GM06990 (cell line): Measurements from ENCODE around the gene RBM24.

Source experiments
- DNase-seq: peaks from one replicate; pipeline ENCODE4 v3.0.0-alpha.2; 2011; ENCODE audit not compliant: insufficient read length; ENCODE audit errors: extremely low read depth
- H3K27me3 ChIP-seq: replicated peaks from 2 replicates; pipeline ENCODE4 v1.6.0; 2011; ENCODE audit warnings: low read length; ENCODE audit not compliant: control insufficient read depth, insufficient read depth
- H3K36me3 ChIP-seq: 2 replicates; pipeline ENCODE4 v1.5.1; 2011; ENCODE audit warnings: low read length; ENCODE audit not compliant: control insufficient read depth, insufficient read depth
- H3K4me3 ChIP-seq: replicated peaks from 2 replicates; pipeline ENCODE4 v1.5.1; 2011; ENCODE audit warnings: low read depth, mild to moderate bottlenecking, control low read depth, low read length
- TF ChIP-seq, protein P1 (sequence below): IDR thresholded peaks from 2 replicates; pipeline ENCODE4 v1.5.1; 2011; ENCODE audit warnings: low read length, control low read depth, mild to moderate bottlenecking, inconsistent platforms; ENCODE audit not compliant: insufficient read depth, poor library complexity, severe bottlenecking

Gene RBM24

DNA sequence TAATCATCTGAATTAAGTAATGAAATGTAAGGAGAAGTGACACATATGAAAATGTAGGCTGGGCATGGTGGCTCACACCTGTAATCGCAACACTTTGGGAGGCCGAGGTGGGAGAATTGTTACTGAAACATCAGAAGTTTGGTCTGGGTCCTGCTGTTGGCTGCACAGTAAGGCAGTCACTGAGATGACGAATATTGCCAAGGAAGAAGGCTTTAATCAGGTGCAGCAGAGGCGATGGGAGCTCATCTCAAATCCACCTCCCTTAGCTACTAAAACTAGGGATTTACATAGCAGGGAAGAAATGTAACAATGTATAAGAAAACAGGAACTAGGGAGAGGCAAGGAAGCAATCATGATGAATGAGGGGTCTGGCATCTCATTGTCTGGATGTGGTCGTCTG is 50.1 kb downstream of the RBM24 start:
- TF ChIP-seq, protein P1, sequence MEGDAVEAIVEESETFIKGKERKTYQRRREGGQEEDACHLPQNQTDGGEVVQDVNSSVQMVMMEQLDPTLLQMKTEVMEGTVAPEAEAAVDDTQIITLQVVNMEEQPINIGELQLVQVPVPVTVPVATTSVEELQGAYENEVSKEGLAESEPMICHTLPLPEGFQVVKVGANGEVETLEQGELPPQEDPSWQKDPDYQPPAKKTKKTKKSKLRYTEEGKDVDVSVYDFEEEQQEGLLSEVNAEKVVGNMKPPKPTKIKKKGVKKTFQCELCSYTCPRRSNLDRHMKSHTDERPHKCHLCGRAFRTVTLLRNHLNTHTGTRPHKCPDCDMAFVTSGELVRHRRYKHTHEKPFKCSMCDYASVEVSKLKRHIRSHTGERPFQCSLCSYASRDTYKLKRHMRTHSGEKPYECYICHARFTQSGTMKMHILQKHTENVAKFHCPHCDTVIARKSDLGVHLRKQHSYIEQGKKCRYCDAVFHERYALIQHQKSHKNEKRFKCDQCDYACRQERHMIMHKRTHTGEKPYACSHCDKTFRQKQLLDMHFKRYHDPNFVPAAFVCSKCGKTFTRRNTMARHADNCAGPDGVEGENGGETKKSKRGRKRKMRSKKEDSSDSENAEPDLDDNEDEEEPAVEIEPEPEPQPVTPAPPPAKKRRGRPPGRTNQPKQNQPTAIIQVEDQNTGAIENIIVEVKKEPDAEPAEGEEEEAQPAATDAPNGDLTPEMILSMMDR = no peak
- no peak for DNase-seq
- no peaks in the 10 kb centered on the region for H3K36me3 ChIP-seq
- no peak overlapping the region for H3K4me3 ChIP-seq
- no peaks in the 10 kb centered on the region for H3K27me3 ChIP-seq

DNA sequence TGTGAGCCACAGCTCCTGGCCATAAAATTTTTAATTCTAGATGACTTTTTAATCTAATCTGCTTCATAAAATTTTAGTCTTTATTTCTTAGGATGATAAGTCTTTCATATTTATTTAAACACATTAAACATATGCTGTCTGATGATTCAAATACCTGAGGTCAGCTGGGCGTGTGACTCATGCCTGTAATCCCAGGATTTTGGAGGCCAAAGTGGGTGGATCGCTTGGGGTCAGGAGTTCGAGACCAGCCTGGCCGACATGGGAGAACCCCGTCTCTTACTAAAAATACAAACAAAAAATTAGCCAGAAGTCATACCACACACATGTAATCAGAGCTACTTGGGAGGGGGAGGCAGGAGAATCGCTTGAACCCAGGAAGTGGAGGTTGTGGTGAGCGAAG is 53.1 kb downstream of the RBM24 start:
- TF ChIP-seq, protein P1 = no peak
- no peaks in the 10 kb centered on the region for H3K36me3 ChIP-seq
- DNase-seq = no peak
- H3K4me3 ChIP-seq = no peak overlapping the region
- H3K27me3 ChIP-seq = no peaks in the 10 kb centered on the region

DNA sequence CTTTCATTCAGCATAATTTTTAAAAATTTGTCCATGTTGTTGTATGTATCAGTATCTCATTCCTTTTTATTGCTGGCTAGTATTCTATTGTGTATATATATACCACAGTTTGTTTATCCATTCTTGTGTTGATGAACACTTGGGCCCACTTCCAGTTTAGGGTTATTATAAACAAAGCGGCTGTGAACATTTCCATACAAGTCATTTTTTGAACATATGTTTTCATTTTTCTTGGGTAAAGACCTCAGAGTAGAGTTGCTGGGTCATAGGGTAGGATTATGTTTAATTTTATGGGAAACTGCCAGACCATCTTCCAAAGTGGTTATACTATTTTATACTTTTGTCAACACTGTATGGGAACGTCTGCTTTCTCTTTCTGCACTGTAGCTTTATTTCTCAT is 55.3 kb downstream of the RBM24 start:
- Histone ChIP-seq H3K4me3 (no peak overlapping the region), H3K27me3 (no peaks in the 10 kb centered on the region), H3K36me3 (no peaks in the 10 kb centered on the region)
- TF ChIP-seq, protein P1 = no peak
- no peak for DNase-seq

DNA sequence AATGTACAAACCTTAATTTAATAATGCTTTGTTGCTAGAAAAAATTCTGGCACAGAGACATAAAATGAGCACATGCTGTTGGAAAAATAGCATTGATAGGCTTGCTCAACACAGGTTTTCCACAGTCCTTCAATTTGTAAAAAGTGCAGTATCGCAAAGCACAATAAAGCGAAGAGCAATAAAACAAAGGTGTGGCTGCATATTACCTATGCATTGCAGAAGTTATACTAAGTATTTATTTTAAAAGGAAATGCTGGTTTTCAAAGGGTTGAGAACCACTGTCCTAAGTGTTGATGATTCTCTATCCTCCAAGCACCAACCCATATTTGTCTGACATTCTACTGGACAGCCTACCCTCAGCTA is 58.1 kb downstream of the RBM24 start:
- DNase-seq = no peak
- Histone ChIP-seq H3K36me3 (no peaks in the 10 kb centered on the region), H3K27me3 (no peaks in the 10 kb centered on the region), H3K4me3 (no peak overlapping the region)
- TF ChIP-seq, protein P1 = no peak

DNA sequence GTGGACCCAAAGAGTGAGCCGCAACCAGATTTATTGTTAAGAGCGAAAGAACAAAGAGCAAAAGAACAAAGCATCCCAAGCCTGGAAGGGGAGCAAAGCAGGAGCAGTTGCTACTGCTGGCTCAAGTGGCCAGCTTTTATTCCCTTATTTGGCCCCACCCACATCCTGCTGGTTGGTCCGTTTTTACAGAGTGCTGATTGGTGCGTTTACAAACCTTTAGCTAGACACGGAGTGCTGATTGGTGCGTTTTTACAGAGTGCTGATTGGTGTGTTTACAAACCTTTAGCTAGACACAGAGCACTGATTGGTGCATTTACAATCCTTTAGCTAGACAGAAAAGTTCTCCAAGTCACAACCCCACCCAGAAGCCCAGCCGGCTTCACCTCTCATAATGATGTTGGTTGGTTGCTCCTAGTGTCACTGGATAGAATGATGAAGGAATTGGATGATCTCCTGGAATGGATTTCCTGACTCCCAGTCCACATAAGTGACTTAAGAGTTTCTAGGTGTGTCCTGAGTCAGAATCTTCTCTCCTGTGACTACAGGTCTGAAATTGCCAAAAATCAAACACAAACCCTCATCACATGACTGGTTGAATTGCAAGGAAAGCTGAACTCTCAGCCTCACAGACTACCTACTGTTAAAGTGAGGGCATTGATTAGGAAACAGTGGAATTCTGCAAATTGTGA is 60.1 kb downstream of the RBM24 start:
- H3K27me3 ChIP-seq = no peaks in the 10 kb centered on the region
- H3K4me3 ChIP-seq = no peak overlapping the region
- no peak for DNase-seq
- TF ChIP-seq, protein P1 = no peak
- H3K36me3 ChIP-seq = no peaks in the 10 kb centered on the region

DNA sequence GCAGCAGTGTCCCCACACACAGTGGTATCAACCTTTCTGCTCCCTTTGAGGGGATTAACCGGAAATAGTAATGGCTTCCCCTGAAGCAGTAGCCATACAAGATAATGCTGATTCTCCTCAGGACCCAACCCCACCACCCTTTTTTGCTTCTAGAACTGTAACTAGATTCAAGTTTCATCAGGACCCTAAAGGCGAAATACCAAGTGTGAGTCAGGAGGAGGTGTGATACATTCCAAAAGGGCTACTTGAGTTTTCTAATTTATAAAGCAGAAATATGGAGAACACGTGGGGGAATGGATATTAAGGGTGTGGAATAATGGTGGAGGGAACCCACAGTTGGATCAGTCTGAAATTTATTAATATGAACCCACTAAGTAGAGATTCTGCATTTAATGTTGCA is 60.7 kb downstream of the RBM24 start:
- Histone ChIP-seq H3K36me3 (no peaks in the 10 kb centered on the region), H3K4me3 (no peak overlapping the region), H3K27me3 (no peaks in the 10 kb centered on the region)
- TF ChIP-seq, protein P1 = no peak
- no peak for DNase-seq
